Fibroblast of peridontal ligament (primary cell): ENCODE measurements around the gene PLCD3.

Source experiments
- DNase-seq: peaks from one replicate; pipeline ENCODE4 v3.0.0-alpha.2; 2010; ENCODE audit errors: extremely low read depth

Gene PLCD3, protein sequence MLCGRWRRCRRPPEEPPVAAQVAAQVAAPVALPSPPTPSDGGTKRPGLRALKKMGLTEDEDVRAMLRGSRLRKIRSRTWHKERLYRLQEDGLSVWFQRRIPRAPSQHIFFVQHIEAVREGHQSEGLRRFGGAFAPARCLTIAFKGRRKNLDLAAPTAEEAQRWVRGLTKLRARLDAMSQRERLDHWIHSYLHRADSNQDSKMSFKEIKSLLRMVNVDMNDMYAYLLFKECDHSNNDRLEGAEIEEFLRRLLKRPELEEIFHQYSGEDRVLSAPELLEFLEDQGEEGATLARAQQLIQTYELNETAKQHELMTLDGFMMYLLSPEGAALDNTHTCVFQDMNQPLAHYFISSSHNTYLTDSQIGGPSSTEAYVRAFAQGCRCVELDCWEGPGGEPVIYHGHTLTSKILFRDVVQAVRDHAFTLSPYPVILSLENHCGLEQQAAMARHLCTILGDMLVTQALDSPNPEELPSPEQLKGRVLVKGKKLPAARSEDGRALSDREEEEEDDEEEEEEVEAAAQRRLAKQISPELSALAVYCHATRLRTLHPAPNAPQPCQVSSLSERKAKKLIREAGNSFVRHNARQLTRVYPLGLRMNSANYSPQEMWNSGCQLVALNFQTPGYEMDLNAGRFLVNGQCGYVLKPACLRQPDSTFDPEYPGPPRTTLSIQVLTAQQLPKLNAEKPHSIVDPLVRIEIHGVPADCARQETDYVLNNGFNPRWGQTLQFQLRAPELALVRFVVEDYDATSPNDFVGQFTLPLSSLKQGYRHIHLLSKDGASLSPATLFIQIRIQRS

DNA sequence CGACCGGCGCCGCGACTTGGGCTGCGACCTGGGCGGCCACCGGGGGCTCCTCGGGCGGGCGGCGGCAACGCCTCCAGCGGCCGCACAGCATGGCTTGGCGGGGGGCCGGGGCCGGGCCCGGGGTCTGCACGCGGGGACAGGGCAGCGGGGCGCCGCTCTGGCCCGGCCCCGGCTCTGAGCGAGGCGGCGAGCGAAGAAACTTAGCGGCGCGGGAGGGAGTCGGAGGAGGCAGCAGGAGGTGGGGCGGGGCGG, at the start of gene PLCD3:
Gene PLCD3 (minus strand): TSS at position 196 of the 252 bp plus-strand sequence. CDS start 105 bp downstream, at position 91.
- no peak for DNase-seq

DNA sequence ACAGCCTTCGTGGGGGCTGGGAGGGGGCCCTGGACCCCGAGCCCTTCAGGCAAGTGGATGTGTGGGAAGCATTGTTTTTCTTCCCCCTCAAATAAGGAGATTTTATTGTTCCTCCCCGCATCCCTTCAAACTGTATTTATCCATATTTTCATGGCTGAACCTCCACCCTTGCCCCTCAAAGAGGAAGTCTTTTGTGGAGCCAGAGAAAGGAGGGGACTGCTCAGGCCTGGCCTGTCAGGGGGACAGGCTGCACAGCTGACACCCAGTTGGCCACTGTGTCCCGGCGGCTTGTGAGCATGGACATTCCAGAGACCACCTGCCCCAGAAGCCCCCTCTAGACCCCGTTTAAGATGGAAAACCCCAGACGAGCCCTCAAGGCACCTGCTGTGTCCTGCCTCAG, 45.2 kb upstream of the PLCD3 start:
- no peak for DNase-seq

DNA sequence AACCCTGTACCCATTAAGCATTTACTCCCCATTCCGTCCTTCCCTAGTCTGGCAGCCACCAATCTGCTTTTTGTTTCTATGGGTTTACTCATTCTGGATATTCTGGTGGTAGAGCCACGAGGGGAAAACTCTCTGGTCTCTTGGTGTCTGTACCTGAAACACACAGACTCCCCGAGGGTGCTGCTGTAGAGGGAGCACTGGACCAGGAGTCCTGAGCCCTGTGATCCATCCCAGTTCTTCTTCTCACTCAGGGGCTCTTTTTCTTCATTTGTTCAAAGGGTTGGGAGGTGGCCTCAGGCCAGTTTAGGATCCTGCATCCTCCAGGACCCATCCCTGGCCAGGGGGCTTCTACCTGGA, 43.4 kb upstream of the PLCD3 start:
- DNase-seq = no peak

DNA sequence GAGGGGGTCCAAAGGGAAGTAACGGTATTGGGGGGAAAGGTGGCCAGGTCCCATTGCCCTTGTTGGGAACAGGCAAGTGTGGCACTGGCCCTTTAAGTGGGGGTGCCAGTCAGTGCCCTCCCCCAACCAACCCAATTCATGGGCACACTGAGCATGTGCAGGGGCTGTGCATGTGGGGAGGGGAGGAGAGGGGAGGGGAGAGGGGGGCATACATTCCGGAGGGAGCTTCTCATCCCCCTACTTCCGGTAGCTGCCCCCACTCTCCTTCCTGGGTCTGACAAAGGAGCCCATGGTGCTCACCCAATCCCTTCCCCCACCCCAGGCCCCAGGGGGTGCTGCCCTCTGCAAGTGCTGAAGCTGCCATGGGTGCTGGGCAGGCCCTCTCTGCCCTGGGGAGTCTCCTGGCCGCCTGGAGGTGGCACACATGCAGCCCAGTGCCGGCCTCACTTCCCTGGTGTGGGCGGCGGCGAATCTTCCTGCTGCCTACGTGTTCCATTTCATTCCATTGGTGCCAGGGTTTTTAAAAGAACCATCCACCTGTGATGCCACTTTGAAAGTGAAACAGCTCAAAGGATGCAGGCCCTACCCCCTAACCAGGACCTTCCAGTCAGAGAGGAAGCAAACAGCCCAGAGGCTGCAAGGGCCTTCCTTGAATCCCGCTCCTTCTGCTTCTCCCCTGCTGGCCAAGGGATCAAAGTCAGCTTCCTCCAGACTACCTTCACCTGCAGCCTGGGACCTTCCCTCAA, 40.4 kb upstream of the PLCD3 start:
- peak; percentile 60 for DNase-seq

DNA sequence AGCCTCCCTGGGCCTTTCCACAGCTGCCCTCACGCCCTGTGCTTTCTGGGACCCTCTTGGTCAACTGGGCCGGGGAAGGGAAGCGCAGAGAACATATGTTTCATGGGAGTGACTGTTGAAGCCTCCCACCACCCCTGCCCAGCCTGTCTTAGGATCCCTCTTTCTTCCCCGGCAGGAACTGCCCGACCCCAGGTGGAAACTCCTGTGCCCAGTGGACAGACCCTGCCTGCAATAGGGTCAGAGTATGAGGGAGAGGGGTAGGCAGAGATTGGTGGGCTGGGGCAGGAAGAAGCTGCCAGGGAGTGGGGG, 39.9 kb upstream of the PLCD3 start:
- DNase-seq = no peak

DNA sequence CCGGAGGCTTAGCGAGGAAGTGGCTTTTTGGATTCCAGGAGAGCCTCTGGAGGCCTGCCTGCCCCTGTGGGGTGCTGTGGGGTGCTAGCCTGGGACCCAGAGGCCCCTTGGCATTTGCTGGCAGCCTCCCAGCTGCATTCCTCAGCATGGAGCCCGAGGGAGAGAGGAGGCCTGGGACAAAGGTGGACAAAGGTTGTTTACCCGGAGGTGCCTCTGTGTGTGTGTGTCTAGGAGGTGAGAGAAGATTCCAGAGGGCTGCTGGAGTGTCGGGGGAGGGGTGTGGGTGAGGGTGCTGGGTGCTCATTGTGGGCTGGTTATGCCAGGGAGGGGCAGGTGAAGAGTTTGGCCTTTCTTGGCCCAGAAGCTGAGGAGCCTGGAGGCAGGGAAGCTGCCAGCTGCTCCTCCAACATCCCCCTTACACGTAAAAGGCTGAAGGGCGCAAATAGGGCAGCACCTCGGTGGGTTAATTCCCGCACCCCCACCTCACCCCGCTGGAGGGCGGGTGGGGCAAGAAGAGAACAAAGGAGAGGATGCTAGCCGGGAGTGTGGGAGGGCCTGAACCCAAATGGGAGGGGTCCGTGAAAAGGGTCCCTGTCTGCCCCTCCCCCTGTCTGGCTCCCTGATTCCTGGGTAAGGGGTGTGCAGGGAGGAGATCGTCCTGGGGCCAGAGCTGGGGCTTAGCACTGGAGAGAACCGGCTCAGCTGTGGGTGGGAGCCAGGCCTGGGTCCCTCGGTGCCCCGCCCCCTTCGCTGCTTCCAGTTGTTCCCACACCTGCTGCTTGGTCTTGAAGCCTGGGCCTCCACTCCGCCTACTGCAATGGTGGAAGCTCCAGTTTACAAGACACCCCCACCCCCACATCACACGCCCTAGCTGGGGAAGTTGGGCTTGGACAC, 39.3 kb upstream of the PLCD3 start:
- DNase-seq = no peak

DNA sequence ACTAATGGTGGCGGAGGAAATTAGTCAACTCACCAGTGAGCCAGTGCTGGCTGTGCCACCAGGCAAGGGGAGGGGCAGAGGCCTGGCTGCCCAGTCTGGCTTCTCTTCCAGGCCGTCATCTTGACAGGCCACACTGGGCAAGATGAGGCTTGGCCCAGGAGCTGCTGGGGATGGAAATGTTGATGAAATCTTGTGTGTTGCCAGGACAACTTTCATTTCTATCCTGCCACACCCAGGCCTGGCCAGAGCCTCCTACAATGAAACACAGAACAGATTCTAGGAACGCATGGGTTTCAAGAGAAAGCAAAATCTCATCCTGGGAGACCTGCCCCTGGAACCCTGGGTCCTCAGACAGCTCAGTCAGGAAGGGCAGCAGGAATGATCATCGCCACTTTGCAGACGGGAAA, 38.6 kb upstream of the PLCD3 start:
- DNase-seq = peak; percentile 87

DNA sequence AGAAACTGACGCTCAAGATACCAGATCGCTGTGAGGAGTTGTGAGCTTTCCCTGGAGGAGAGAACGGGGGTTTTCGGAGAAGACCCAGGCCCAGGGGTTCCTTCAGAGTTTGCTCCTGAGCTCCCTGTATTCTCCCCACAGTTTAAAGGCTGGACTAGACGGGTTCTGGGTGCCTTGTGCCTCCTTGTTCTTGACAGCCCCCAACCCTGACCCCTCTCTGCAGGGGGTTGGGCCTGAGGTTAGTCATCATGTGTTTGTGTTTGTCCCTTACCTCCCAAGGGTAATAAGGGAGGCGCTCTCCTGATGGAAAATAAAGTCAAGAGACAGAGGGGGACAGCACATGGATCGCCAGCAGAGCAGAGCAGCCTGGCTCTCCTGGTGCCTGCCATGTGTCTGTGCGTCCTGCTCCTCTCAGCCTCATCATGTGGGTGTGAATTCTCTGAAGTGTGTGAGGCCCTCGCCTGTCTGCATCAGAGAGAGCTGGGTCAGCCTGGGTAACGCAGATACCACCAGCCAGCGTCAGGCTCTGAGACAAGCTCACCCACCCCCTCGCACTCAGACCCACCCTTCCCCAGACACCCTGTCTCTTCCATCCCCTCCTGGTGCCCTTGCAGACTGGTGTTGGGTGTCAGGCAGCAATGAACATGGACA, 38.1 kb upstream of the PLCD3 start:
- no peak for DNase-seq

DNA sequence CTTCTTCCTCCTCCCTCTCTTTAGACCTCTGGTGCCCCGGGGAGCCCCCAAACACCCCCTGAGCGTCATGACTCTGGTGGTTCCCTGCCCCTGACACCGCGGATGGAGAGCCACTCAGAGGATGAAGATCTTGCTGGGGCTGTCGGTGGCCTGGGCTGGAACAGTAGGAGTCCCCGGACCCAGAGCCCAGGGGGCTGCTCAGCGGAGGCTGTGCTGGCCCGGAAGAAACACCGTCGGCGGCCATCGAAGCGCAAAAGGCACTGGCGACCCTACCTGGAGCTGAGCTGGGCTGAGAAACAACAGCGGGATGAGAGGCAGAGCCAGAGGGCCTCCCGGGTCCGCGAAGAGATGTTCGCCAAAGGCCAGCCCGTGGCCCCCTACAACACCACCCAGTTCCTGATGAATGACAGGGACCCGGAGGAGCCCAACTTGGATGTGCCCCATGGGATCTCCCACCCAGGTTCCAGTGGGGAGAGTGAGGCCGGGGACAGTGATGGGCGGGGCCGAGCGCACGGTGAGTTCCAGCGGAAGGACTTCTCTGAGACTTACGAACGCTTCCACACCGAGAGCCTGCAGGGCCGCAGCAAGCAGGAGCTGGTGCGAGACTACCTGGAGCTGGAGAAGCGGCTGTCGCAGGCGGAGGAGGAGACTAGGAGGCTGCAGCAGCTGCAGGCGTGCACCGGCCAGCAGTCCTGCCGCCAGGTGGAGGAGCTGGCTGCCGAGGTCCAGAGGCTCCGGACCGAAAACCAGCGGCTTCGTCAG, 36.9 kb upstream of the PLCD3 start:
- DNase-seq = no peak

DNA sequence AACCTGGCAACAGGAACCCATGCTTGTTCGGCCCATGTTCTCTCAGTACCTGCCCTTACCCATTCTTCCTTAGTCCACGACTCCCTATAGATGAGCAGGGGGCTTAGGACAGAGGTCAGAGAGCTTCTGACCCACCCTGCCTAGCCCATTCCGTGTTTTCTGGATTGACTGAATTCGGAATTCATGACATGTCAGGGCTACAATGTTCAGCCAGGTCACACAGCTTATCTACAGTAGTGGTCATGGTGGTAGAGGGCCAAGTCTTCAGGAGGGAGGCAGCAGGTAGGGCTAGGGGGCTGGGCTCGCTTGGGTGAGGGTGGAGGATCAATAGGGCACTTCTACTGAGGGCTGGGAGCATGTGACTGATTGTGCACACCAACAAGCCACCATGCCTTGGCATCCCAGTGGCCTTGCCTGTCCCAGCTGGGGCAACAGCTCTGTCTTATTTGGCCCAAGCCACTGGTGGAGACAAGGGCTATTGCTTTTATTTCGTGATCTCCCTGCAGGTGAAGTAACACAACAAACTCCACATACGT, 32.5 kb upstream of the PLCD3 start:
- DNase-seq = no peak

DNA sequence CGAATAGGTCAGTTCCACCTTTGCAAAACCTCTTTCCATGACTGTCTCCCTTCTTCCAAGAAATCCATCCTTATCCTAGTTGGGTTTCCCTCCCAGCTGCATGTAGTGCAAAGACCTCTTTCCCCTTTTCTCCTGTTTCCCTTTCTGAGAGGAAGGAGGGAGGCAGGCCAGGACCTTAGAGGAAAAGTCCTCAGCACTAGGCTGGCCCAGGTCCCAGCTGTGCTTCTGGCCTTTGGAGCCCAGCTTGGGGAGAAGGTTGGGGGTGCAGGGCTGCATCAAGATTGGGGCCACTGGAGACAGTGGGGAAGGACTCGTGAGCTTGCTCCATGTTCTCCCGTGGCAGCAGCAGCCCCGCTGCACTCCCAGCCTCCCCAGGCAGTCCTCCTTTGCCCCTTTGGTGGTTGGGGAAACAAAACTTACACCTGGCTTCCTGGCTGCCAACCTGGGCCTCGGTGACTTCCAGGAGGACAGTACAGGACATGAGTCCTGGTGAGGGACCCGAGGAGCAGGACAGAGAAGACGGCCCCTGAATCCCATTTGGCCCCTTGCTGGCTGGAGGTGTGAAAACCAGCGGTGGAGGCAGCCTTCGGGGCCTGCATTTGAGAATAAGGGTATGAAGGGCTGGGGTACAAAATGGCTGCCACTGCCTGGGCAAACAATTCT, 29.8 kb upstream of the PLCD3 start:
- DNase-seq = no peak

DNA sequence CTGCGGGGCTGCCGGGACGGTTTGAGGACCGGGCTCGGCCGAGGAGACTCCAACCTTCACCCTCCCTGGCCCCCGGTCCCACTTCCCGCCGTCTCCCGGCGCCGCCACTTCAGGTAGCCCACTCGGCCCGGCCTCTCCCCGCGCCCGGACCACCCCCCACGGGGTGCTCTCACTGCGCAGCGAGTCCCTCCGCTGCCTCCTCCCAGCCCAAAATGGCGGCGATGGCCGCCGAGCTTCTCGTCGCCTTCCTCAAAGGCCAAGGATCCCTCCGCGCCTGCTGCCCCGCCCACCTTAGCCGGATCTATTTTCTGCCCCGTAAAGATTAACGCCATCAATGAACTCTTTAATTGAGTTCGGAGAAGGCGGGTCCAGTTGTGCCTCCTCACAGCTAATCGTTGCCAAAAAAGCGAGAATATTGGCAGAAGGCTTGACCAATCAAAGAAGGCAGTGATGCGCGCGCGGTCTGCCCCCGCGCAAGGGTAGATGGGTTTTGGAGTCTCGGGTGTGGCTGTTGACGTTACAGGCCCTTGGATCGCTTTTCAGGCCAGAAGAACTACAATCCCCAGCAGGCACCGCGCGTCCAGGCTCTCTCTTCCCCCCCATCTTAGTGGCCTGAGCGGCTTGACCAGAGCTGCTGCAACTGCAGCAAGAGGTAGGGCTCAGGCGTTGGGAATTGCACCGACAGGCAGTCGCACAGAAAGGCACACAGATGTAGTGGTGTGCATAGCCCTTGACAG, 29.1 kb upstream of the PLCD3 start, which contains the start of gene HEXIM2:
Gene HEXIM2 (plus strand): TSS at position 588 of the 737 bp plus-strand sequence. CDS start 919 bp downstream, outside the sequence.
- DNase-seq = peak; percentile 100

DNA sequence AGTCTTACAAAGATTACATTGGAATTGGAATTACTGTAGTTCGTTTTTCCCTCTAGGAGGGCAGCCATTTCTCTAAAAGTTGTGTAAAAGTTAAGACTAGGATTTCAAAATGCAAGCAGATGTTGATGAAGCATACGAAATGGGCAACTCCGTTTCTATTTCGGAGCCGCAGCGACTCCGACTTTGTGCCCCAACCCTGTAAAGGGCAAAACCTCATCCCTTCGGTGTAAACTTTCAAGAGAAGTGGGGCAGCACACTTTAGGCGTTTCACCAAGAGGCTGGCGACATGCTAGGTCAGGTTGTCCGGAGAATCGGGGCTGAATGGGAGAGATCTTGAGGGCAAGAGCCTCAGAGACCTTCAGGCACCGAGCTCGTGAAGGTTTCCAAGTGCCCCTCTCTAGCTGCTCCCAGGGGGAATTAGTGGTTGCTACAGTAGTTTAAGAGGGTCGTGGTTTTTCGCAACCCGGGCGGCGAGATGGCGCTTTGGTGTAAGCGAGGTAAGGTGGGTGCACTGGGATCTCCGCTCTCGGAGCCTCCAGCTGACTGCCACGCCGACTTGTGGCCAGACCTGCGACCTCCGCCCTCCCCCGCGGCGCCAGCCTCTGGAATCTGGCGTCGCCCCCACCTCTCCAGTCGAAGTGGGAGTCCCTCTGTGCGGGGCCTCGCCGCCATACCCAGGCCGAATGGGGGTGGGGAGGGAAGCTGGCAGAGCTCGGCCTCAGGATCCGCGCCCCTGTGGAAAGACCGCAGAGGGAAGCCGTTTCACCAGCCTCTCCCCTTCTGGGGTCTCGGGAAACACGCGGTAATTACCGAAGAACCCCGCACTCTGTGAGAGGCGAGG, 28.4 kb upstream of the PLCD3 start:
- peak; percentile 52 for DNase-seq

DNA sequence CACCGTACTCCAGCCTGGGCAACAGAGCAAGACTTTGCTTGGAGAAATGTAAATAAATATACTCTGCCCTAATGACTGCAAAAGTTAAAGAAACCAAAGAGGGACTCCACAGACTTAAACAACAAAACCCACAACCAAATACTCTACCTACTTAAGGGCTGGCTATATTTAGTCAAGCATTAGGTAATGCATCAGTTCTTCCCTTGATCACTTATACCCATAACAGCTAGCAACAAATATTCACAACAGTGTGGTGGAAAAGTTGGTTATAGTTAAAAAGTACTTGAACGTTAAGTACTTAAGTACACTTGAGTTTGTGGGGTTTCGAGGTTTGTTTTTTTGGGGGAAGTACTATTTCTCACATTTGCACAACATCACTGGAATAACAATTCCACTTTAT, 23.9 kb upstream of the PLCD3 start:
- DNase-seq = no peak

DNA sequence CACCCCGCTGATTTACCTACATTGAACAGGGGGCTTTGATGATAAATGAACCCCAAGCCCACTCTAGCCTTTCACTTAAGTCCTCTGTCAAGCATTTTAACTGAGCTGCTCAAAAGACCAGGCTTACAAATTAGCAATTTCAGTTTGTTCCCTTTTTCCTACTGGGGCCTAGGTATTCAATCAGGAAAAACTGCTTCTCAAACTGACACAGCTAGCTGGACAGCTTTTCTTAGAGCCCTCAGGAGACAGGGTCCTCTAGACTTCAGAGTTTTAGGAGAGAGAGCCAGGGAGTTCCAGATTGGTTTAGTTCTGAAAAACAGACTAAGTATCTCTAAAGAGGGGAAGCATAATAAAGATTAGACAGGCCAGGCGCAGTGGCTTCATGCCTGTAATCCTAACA, 23.2 kb upstream of the PLCD3 start:
- no peak for DNase-seq

DNA sequence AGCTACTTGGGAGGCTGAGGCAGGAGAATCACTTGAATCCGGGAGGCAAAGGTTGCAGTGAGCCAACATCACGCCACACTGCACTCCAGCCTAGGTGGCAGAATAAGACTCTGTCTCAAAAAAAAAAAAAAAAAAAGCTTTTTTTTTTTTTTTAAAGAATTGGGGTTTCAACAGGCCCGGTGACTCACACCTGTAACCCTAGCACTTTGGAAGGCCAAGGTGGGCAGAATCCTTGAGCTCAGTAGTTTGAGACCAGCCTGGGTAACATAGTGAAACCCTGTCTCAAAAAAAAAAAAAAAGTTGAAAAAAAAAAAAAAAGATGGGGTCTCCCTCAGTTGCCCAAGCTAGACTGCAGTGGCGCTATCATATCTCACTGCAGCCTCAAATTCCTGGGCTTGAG, 22.7 kb upstream of the PLCD3 start:
- no peak for DNase-seq

DNA sequence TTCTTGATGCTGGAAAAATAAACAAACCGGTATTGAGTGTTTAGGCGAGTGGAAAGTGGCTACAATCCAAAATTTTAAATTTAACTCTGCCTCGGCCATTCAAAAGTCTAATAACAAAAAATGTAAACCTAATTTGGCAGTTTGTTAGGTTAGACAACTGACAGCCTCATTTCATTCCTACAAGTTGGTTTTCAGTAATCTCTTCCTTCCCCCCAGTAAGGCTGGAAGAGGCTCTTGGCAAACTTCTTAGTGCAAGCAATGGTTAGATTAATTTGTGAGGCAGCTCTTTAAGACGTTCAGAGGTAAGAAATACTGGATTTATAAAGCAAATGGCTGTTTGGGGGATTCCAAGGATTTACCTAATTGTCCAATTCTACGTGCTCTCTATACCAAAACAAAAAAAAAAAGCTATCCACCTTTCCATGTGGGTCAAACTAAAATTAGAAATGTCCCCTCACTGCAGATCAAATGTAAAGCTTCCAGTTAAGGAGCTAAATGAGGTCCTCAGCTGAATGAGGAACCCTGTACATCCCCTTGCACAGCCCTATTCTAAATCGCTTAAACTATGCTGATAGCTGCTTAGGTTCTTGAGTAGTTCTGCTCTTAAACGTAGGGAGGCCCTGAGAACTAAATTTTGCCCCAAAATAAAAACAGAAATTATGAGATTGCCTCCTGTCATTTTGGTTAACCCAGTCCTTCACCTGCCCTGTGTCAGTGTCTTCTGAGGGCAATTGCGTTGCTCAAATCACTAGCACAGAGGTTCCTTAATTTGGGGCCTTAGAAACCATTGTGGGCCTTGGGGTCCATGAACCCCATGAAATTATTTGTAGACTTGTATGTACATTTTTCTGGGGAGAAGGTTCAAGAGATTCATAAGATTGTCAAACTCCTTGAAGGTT, 18.8 kb upstream of the PLCD3 start:
- peak; percentile 52 for DNase-seq
